ENCODE results near the gene CDSN.

DNA sequence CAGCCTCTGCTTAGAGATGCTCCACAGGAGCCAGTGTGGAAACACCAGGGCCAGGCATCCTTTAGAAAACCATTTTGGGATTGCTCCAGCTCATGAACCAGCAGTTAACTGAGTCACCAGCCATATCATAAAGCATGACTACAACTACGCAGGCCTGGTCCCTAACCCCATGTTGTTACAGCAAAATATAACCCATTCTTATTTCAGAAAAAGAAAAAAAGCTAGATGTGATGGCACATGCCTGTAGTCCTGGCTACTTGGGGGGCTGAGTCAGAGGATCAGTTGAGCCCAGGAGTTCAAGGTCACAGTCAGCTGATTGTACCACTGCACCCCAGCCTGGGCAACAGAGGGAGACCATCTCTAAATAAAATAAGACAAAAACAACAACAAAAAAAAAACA is 44.7 kb downstream of the CDSN start:
- TF ChIP-seq CTCF (IDR thresholded peaks at IDR 0.05 in 8 of 11, conservative IDR thresholded peaks at IDR 0.05 in 3 of 11) (no peak), POLR2A (IDR thresholded peaks at IDR 0.05) (no peak)
